OCI-LY7 (cell line): ENCODE results near the gene DENND1B. TPM values are rescaled to one million over a fixed set of nuclear protein-coding genes. Genes with fewer than 3 reads are reported as not detected.

Experiments
- BruUV-seq: library from RNA; stranded (reverse); fragments of 400-500 nt; replicated peaks from 2 replicates; lab custom pipeline; 2021; lab: Mats Ljungman, UMichigan
- CTCF ChIA-PET: fragments of 300-600 bp; sonication (Branson Sonifier 250); formaldehyde crosslinking; loops from one replicate; lab custom pipeline; 2022; ENCODE audit warnings: antibody characterized with exemption; ENCODE audit not compliant: unreplicated experiment; lab: Charles Lee
- POLR2A ChIA-PET: fragments of 300-600 bp; sonication (Branson Sonifier 250); formaldehyde crosslinking; loops from one replicate; lab custom pipeline; 2022; ENCODE audit warnings: antibody characterized with exemption; lab: Charles Lee
- DNase-seq: peaks from one replicate; pipeline ENCODE4 v3.0.0-alpha.2; 2015; ENCODE audit warnings: low spot score
- H2AFZ ChIP-seq: fragments of 200-600 bp; sonication (generic), shearing (Covaris generic); 2 replicates; pipeline ENCODE4 v1.6.1; 2014; ENCODE audit warnings: mild to moderate bottlenecking, antibody characterized with exemption, low read length, moderate library complexity
- H3K27ac ChIP-seq: fragments of 200-600 bp; sonication (generic); 2 replicates; pipeline ENCODE4 v1.5.1; 2014; ENCODE audit warnings: mixed run types, low read depth, mild to moderate bottlenecking, moderate library complexity, low read length, inconsistent platforms; ENCODE audit not compliant: poor library complexity, severe bottlenecking
- H3K36me3 ChIP-seq: fragments of 200-600 bp; sonication (generic); 2 replicates; pipeline ENCODE4 v1.6.1; 2014; ENCODE audit warnings: mild to moderate bottlenecking, antibody characterized with exemption, low read length, moderate library complexity, mixed read lengths; ENCODE audit not compliant: insufficient read depth
- H3K4me1 ChIP-seq: fragments of 200-600 bp; sonication (generic); 2 replicates; pipeline ENCODE4 v1.5.1; 2014; ENCODE audit warnings: mild to moderate bottlenecking, low read length; ENCODE audit not compliant: insufficient read depth, poor library complexity, severe bottlenecking
- H3K4me2 ChIP-seq: fragments of 200-600 bp; sonication (generic); 2 replicates; pipeline ENCODE4 v1.6.1; 2014; ENCODE audit warnings: mild to moderate bottlenecking, low read length
- H3K4me3 ChIP-seq: fragments of 200-600 bp; sonication (generic); 2 replicates; pipeline ENCODE4 v1.5.1; 2014; ENCODE audit warnings: mild to moderate bottlenecking, low read depth, low read length; ENCODE audit not compliant: poor library complexity, severe bottlenecking
- H3K79me2 ChIP-seq: fragments of 200-600 bp; sonication (generic); 2 replicates; pipeline ENCODE4 v1.6.1; 2016; ENCODE audit warnings: low read depth, mild to moderate bottlenecking, low read length, moderate library complexity, mixed read lengths; ENCODE audit not compliant: insufficient read depth
- H3K9me2 ChIP-seq: fragments of 200-600 bp; sonication (generic); 2 replicates; pipeline ENCODE4 v1.6.1; 2016; ENCODE audit warnings: mild to moderate bottlenecking, low read length, mixed read lengths; ENCODE audit not compliant: insufficient read depth
- H3K9me3 ChIP-seq: fragments of 200-600 bp; sonication (generic); 2 replicates; pipeline ENCODE4 v1.6.1; 2014; ENCODE audit warnings: mild to moderate bottlenecking, mixed run types, low read length, mixed read lengths
- H4K20me1 ChIP-seq: fragments of 200-600 bp; sonication (generic); 2 replicates; pipeline ENCODE4 v1.6.1; 2014; ENCODE audit warnings: mild to moderate bottlenecking, antibody characterized with exemption, low read length, moderate library complexity, mixed read lengths; ENCODE audit not compliant: insufficient read depth
- CTCF ChIP-seq: fragments of 200-600 bp; sonication (generic); conservative IDR thresholded peaks from 2 replicates; pipeline ENCODE4 v1.5.1; 2014; ENCODE audit warnings: mild to moderate bottlenecking, antibody characterized with exemption, low read length, moderate library complexity, mixed read lengths
- EZH2phosphoT487 ChIP-seq: fragments of 200-600 bp; sonication (generic); IDR thresholded peaks from 2 replicates; pipeline ENCODE4 v1.6.1; 2018; ENCODE audit warnings: low read depth, borderline replicate concordance, mild to moderate bottlenecking, mixed run types, antibody characterized with exemption, low read length, moderate library complexity, mixed read lengths
- intact Hi-C: fragments of 100-400 bp; cut with micrococcal nuclease; formaldehyde crosslinking; loops from one replicate; pipeline ENCODE4 v1.10.0; 2022; ENCODE audit not compliant: unreplicated experiment
- total RNA-seq, 2 experiments: library from RNA; depleted of rRNA in 1 of 2; stranded (reverse); fragments of >200 nt in 1 of 2; shearing (Covaris generic) in 1 of 2; gene quantifications; 2 replicates each; pipeline ENCODE4 v1.2.3, GENCODE V29; 2014 to 2022

The DENND1B gene
- total RNA-seq, 2 experiments from 2014 or later, result 17.4 to 43.0 TPM

GRCh38 chr1:197768014-197768805, 7.1 kb downstream of the DENND1B start:
- ChIA-PET POLR2A (interaction anchor here (0.7 to 6.3 kb wide), 4 partner anchors 6 to 825 kb away, joined by 3 to 68 read pairs (median 3); no protein-coding TSS in a partner anchor), CTCF (interaction anchor here (0.7 kb wide), 1 partner anchor 292 kb away, joined by 4 read pairs; no protein-coding TSS in a partner anchor)
- H3K9me2 ChIP-seq, result no peaks in the 10 kb centered on the region
- no TSS peak for BruUV-seq
- H4K20me1 ChIP-seq, result peaks cover 13% of the 10 kb centered on the region; the same call in 1 of the 2 replicates
- H3K79me2 ChIP-seq, result peaks cover 42% of the 10 kb centered on the region
- no peak overlapping the region for H3K4me2 ChIP-seq
- TF ChIP-seq CTCF, result no peak
- no peak for TF ChIP-seq EZH2phosphoT487
- H3K36me3 ChIP-seq, result peaks cover 37% of the 10 kb centered on the region
- H3K27ac ChIP-seq, result no peak overlapping the region
- intact Hi-C loops, result no loop called here
- no peak overlapping the region for H2AFZ ChIP-seq
- no peaks in the 10 kb centered on the region for H3K9me3 ChIP-seq
- peaks cover 17% of the 10 kb centered on the region for H3K4me1 ChIP-seq
- no peak overlapping the region for H3K4me3 ChIP-seq
- DNase-seq, result no peak

DNA sequence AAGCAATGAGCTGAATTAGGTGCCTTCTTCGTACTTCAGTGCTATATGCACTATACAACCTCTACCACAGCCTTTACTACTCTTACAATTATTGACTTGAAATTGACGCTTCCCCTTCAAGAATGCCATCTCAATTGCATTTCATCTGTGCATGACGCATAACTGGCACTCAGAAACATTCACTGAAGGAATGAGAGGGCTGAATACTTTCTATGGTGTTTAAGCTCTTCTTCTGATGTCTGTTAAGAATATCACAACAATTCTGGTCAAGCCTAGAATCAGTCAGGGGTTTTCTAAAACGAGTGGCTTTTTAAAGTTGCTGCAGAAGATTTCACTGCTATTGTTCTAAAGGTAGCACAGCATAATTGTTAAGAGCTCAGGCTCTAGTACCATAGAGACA, 11.5 kb downstream of the DENND1B start:
- Histone ChIP-seq H3K9me3 (no peaks in the 10 kb centered on the region; the same call in 1 of the 2 replicates), H3K79me2 (peaks cover 33% of the 10 kb centered on the region; the same call in 1 of the 2 replicates), H3K36me3 (peaks cover 27% of the 10 kb centered on the region), H3K9me2 (no peaks in the 10 kb centered on the region), H3K4me1 (peaks cover 27% of the 10 kb centered on the region), H2AFZ (no peak overlapping the region), H4K20me1 (0 out of 2 replicates have a peak, but pooled peaks cover 4% of the 10 kb centered on the region), H3K27ac (no peak overlapping the region), H3K4me3 (no peak overlapping the region), H3K4me2 (no peak overlapping the region; the same call in 1 of the 2 replicates)
- no peak for DNase-seq
- CTCF ChIA-PET, result no interaction called here
- BruUV-seq, result no TSS peak
- no peak for TF ChIP-seq CTCF
- no peak for TF ChIP-seq EZH2phosphoT487
- POLR2A ChIA-PET, result interaction anchor here (0.6 to 7.2 kb wide), 10 partner anchors 7 to 145 kb away, joined by 3 to 68 read pairs (median 4); partner anchors contain the start of gene DENND1B
- intact Hi-C loops, result loop anchor here (5.0 kb wide), 1 partner anchor 919 kb away; no protein-coding TSS in a partner anchor
